ENCODE measurements around the gene LIPH.

The LIPH gene

GRCh38 chr3:185511711-185512110, 40.7 kb downstream of the LIPH start:
- no peaks in the 10 kb centered on the region for H3K27me3 ChIP-seq (ENCODE audit: insufficient read depth, low read length, poor library complexity, severe bottlenecking)
- no peak overlapping the region for H3K4me3 ChIP-seq (ENCODE audit: low read length, poor library complexity, severe bottlenecking)
- H3K36me3 ChIP-seq (ENCODE audit: insufficient read depth, low read length), result no peaks in the 10 kb centered on the region
- TF ChIP-seq CTCF (conservative IDR thresholded peaks at IDR 0.05; ENCODE audit: low read length), result no peak
- TF ChIP-seq EZH2phosphoT487 (IDR thresholded peaks at IDR 0.05; ENCODE audit: borderline replicate concordance), result no peak
- H3K4me2 ChIP-seq (ENCODE audit: low read depth, low read length, poor library complexity, severe bottlenecking), result no peak overlapping the region
- H3K9me2 ChIP-seq (replicated peaks; ENCODE audit: low read depth, low read length), result no peaks in the 10 kb centered on the region
- no peak overlapping the region for H2AFZ ChIP-seq (ENCODE audit: low read length)
- no peak overlapping the region for H3K9ac ChIP-seq (ENCODE audit: low read depth, low read length, poor library complexity, severe bottlenecking)
- H4K20me1 ChIP-seq (ENCODE audit: insufficient read depth, low read length, poor library complexity, severe bottlenecking), result no peaks in the 10 kb centered on the region
- no peaks in the 10 kb centered on the region for H3K9me3 ChIP-seq (ENCODE audit: insufficient read depth, low read depth, low read length)
- H3K79me2 ChIP-seq (ENCODE audit: insufficient read depth, low read length), result no peaks in the 10 kb centered on the region
- no peaks in the 10 kb centered on the region for H3F3A ChIP-seq (ENCODE audit: low read depth)
- H3K4me1 ChIP-seq (ENCODE audit: insufficient read depth, low read length, poor library complexity, severe bottlenecking), result no peaks in the 10 kb centered on the region

DNA sequence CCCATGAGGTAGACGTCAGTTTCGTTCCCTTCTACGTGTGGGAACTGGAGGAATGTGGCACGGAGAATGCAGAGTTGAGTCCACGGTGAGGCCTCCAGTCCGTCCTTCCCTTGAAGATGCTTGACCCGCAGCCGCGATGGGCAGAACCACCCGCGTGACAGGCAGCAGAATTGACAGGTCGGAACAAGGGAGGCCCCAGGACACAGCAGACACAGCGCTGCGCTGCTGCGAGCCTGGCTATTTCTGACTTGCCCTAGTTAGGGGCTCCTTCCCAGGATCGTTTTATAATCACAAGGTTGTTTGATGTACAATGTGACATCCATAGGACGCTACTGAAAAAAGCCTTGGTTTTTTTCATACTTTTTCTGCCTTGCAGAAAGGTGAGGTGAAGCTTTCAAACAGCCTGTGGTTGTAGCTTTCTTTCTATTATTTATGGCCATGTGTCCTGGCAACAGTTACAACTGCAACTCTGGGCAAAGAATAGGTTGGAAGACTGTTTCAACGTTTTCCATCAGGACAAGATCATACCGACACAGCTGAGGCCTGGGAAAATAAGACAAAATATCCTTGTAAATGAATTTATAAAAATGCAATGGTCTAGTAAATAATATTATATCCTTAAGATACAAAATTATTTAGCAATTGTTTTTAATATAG, 43.9 kb downstream of the LIPH start:
- H3F3A ChIP-seq (ENCODE audit: low read depth), result no peaks in the 10 kb centered on the region
- no peak overlapping the region for H3K9ac ChIP-seq (ENCODE audit: low read depth, low read length, poor library complexity, severe bottlenecking)
- no peaks in the 10 kb centered on the region for H3K79me2 ChIP-seq (ENCODE audit: insufficient read depth, low read length)
- TF ChIP-seq EZH2phosphoT487 (IDR thresholded peaks at IDR 0.05; ENCODE audit: borderline replicate concordance) (no peak), CTCF (conservative IDR thresholded peaks at IDR 0.05; ENCODE audit: low read length) (no peak)
- H3K4me1 ChIP-seq (ENCODE audit: insufficient read depth, low read length, poor library complexity, severe bottlenecking), result no peaks in the 10 kb centered on the region
- H3K9me2 ChIP-seq (replicated peaks; ENCODE audit: low read depth, low read length), result 0 out of 2 replicates have a peak, but pooled peaks cover 5% of the 10 kb centered on the region
- H3K36me3 ChIP-seq (ENCODE audit: insufficient read depth, low read length), result no peaks in the 10 kb centered on the region
- no peaks in the 10 kb centered on the region for H3K27me3 ChIP-seq (ENCODE audit: insufficient read depth, low read length, poor library complexity, severe bottlenecking)
- H3K4me3 ChIP-seq (ENCODE audit: low read length, poor library complexity, severe bottlenecking), result no peak overlapping the region
- H2AFZ ChIP-seq (ENCODE audit: low read length), result no peak overlapping the region
- H3K4me2 ChIP-seq (ENCODE audit: low read depth, low read length, poor library complexity, severe bottlenecking), result no peak overlapping the region
- no peaks in the 10 kb centered on the region for H4K20me1 ChIP-seq (ENCODE audit: insufficient read depth, low read length, poor library complexity, severe bottlenecking)
- no peaks in the 10 kb centered on the region for H3K9me3 ChIP-seq (ENCODE audit: insufficient read depth, low read depth, low read length)

GRCh38 chr3:185507883-185508282, 44.5 kb downstream of the LIPH start:
- H3K79me2 ChIP-seq (ENCODE audit: insufficient read depth, low read length), result no peaks in the 10 kb centered on the region

More at GRCh38 chr3:185507883-185508282, 44.5 kb downstream of the LIPH start:
- no peaks in the 10 kb centered on the region for H3K4me1 ChIP-seq (ENCODE audit: insufficient read depth, low read length, poor library complexity, severe bottlenecking)
- H4K20me1 ChIP-seq (ENCODE audit: insufficient read depth, low read length, poor library complexity, severe bottlenecking), result no peaks in the 10 kb centered on the region
- H2AFZ ChIP-seq (ENCODE audit: low read length), result no peak overlapping the region
- 0 out of 2 replicates have a peak, but pooled peaks cover 5% of the 10 kb centered on the region for H3K9me2 ChIP-seq (replicated peaks; ENCODE audit: low read depth, low read length)
- no peak for TF ChIP-seq EZH2phosphoT487 (IDR thresholded peaks at IDR 0.05; ENCODE audit: borderline replicate concordance)
- no peak for TF ChIP-seq CTCF (conservative IDR thresholded peaks at IDR 0.05; ENCODE audit: low read length)
- H3K4me2 ChIP-seq (ENCODE audit: low read depth, low read length, poor library complexity, severe bottlenecking), result no peak overlapping the region
- H3K36me3 ChIP-seq (ENCODE audit: insufficient read depth, low read length), result no peaks in the 10 kb centered on the region
- H3K27me3 ChIP-seq (ENCODE audit: insufficient read depth, low read length, poor library complexity, severe bottlenecking), result no peaks in the 10 kb centered on the region
- H3K9ac ChIP-seq (ENCODE audit: low read depth, low read length, poor library complexity, severe bottlenecking), result no peak overlapping the region
- H3K9me3 ChIP-seq (ENCODE audit: insufficient read depth, low read depth, low read length), result no peaks in the 10 kb centered on the region
- H3K4me3 ChIP-seq (ENCODE audit: low read length, poor library complexity, severe bottlenecking), result no peak overlapping the region
- no peaks in the 10 kb centered on the region for H3F3A ChIP-seq (ENCODE audit: low read depth)
